NCI-H2196 (cell line): ENCODE measurements around the gene TMEM259.

ENCODE experiments used
- DNase-seq: peaks from one replicate; lab custom pipeline; 2025; ENCODE audit not compliant: unreplicated experiment; lab: John Stamatoyannopoulos, UW

Gene TMEM259

DNA sequence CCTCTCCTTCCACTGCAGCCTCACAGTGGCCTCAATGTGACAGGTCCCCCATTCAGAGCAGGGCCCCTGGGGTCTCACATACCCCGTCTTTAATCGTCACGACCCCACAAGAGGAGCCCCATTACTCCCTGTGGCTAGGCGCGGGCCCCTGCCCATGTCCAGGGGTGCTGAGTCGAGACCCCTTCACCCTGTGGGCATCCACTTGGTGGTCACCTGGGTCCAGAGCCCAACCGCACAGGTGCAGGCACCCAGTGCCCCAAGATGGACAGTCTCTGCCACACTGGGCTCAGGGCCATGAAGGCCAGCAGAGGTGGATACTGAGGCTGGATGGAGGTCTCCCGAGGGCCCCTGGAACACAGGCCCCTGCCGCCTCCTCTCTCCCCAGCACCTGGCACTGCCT lies 3.0 kb downstream of the TMEM259 start:
- no peak for DNase-seq

DNA sequence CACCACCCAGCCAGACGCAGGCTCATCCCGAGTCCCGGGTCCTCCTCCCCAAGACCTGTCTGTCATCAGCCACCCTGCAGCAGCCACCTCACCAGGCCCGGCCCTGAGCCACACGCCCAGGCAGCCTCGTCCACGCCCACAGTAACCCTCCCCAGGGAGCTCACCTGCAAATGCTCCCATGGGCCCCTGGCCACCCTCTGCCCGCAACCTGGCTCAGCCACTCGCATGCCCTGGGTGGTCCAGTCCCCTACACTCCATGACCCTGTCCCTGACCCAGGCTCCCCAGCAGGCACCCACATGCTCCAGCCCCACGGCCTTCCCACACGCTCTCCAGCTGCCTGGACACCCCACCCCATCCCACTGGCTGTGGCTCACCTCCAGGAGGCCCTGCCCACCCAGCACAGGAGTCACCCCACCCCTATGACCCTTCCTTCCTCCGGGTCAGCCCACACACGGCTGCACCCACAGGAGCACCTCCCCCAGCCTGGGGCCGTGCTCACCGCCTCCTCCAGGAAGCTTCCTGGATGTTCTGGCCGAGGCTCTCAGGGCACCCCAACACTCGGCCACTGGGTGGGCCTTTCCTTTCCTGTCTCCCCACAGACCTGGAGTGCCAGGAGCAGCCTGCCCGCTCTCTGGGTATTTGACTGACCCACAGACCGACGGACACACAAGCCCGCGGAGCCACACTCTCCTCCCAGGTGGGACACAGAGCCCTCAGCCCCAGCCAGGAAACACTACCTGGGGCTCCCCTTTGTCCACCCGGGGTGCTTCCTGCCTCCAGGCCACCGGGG lies 3.6 kb downstream of the TMEM259 start:
- no peak for DNase-seq

DNA sequence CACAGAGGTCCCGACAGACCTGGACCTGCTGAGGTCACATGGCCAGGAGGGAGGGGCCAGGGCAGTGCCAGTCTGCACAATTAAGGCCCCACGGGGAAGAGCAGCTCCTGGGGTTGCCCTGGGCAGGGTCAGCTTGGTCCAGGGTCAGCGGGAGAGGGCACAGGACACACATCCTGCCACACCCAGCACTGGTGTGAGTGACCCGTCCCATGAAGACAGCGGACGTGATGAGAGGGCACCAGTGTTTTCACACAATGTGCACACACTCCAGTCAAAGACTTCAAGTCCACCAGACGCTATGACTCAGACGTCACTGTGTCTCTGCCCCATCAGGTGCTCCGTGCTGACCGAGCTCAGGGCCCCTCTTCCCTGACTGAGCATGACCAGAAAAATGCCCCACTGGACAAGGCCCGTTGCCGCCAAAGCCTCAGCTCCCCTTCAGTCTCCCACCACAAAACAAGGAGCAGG lies 4.2 kb downstream of the TMEM259 start:
- DNase-seq = no peak

DNA sequence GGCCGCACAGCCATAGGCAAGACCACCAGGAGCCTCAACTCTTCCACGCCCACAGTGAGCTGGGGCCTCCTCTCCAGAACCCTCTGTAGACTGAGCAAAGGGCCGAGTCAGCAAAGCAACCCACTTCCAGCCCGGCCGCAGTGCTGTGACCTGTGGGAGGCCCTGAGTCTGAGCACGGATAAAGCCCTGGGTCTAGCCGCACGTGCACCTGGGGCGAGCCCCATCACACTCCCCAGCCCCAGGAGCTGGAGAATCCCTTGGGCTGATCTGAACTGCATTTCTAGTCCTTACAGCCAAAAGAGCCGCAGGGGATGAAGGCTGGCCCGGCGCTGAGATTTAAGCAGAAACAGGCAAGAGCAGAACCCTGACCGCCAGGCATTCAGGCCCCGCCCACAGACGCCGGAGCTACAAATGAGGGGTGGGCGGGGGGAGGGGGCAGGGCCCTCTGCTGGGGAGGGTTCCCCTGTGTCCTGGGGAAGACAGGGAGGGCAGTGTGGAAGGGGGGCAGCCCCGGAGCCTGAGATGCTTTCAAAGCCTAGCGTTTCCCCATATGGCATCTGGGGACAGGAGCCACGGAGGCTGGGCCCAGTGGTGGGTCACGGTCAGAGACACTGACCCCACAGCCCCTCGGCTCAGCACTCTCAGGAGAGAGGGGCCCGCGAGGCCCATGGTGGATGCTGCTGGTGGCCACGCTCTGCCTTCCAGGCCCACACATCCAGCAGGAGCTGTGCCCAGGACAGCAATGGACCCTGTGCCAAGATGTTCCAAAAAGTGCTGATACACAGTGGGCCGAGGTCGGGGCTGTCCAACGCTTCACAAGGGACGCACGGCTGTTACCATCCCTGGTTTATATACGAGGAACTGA lies 4.9 kb downstream of the TMEM259 start:
- DNase-seq = no peak

DNA sequence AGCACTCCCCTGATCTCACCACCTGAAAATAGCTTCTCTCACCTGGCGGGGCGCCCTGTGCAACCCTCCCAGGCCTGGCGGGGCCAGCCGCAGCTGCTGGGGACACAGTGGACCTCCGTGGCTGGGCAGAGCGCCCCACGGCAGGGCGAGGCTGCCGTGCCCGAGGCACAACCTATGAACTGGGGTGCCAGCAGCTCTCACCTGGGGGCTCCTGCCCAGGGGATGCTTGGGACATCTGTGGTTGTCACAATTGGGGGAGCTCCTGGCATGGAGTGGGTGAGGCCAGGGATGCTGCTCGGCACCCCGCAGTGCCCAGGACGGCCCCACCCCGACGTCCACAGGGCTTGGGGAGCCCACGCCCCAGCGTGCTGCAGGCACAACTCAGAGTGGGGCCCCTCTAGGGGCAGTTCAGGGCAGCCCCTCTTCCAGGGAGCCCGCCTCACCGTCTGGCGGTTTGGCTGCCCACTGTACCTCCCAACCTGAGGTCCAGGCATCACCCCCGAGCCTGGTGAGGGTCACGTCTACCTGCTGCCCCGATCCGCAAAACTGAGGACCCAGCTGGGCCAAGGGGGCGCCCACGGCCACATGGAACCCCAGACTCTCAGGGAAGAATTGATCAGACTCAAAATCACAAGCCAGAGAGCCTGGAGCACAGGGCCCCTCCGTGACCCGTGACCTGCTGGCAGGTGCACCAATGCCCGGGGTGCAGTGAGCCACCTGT lies 5.7 kb downstream of the TMEM259 start:
- DNase-seq = no peak

DNA sequence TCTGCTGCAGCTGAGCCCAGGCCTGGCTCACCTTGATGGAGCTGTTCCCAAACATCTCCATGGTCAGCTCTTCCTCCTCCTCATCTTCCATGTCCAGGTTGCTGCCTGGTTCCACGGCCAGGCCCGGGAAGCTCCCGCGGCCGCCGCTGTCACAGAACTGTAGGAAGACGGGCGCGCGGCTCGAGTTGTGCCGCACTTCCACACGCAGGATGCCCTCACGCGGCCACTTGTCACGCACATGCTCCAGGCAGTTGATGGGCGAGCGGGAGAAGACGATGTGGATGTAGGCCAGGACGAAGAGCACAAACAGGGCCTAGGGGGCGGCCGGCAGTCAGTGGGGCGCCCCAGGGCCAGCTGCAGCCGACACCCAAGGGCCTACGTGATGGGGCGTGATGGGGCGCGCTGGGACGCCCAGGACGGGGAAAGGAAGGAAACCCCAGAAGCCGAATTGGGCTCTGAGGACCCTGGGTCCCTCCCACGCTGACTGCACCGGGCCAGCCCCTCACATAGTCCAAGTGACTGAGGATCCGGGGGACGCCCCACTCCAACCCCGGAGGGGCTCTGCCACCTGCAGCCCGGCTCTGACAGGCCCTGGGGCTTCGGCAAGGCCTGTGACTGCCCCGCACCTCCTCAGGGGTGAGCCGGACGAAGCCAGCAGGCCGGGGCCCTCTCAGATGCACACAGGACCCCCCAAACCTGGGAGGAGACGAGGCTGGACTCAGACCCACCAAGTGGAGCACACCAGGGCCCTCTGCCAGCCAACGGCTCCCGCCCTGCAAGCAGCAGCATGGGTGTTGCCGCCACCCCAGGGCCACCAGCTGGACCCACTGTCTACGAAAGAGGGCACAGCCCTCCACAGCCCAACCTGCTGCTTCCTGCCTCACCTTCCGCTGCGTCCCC lies 6.5 kb downstream of the TMEM259 start:
- DNase-seq = no peak

DNA sequence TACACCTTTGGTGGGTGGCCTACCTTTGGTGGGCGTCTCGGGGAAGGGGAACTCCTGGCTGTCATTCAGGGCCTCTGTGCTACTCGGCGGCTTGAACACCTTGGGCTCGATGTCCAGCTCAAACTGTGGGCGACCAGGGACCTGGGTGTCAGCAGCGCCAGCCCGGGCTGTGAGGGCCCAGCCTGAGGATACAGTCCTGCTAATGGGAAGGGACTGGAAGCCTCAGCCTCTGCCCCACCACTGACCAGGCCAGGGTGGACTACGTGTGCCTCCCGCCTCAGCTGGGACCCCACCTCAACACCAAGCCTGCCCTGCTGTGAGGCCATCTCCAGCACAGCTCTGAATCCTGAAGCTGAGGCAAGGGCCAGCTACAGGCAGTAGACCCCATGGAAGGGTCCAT lies 7.7 kb downstream of the TMEM259 start:
- no peak for DNase-seq

DNA sequence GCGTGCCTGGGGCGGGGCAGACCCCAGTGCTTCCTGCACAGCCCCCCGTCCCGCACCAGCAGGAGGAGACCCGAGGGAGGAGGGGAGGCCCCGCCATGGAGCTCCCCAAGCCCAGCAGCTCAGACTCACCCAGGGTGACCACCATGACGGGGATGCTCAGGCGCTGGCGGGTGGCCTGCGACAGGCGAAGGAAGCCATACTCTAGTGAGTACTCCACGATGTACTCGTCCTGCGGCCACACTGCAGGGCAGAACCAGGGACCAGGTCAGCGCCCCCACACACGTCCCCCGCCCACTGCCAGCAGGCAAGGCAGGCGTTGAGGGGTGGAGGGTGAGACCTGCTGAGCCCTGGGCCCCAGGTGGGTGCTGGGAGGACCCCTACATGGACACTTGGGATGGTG lies 8.6 kb downstream of the TMEM259 start:
- DNase-seq = no peak

DNA sequence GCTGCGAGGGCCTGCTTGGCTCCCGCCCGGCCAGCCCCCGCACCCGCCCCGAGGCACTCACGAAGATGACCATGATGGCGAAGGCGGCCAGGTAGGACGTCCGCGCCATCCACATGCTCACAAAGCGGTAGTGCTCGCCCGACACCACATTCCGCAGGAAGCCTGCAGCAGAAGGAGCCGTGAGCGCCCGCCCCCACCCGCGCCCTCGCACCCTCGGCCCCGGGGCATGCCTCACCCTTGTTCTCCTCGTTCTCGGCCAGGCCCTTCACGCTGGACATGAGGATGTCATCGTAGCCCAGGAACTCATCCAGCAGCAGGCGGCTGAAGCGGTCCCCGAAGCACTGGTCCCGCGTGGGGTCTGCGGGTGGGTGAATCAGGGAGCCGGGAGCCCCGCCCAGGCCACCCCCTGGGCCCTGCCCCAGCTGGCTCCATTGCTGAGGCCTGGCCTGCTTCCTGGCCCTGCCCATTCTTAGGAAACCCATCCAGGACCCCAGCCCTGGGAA lies 9.0 kb downstream of the TMEM259 start:
- no peak for DNase-seq

DNA sequence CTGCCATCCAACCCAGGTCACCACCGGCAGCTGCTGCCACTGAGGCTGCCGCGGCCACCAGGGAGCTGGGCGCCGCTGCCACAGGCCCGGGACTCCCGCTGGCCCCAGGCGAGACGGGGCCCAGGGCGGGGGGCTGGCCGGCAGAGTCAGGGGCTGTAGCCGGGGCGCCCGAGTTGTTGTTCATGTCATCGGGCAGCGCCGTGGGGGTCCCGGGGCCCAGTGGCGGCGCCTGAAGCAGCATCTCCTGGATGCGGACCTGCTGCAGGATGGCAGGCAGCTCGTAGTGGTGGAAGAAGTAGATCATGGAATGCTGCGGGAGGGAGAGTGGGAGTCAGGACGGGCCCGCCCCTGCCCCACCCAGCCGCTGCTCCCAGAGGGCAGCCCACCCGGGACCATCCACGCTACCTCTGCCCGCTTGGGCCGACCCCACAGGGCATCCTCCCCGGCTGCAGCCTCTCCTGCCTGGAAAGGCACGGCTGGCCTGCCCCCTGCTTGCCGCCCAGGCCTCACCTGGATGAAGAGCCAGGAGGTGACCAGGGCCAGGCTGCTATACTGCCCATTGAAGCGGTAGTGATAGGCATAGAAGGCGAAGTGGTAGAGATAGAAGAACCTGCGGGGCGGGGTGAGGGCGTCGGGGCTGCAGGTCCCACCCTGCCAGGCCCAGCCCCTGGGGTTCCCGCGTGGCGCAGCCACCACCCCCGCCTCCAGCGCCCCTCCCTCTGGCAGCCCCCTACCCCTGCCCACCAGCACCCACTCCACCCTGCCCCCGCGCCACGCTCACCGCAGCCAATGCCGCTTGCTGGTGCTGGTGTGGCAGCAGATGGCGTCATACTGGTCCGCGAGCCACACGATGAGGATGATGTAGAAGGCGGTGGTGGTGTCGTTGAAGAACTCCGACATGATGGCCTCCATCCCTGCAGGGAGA lies 10.1 kb downstream of the TMEM259 start:
- DNase-seq = no peak

DNA sequence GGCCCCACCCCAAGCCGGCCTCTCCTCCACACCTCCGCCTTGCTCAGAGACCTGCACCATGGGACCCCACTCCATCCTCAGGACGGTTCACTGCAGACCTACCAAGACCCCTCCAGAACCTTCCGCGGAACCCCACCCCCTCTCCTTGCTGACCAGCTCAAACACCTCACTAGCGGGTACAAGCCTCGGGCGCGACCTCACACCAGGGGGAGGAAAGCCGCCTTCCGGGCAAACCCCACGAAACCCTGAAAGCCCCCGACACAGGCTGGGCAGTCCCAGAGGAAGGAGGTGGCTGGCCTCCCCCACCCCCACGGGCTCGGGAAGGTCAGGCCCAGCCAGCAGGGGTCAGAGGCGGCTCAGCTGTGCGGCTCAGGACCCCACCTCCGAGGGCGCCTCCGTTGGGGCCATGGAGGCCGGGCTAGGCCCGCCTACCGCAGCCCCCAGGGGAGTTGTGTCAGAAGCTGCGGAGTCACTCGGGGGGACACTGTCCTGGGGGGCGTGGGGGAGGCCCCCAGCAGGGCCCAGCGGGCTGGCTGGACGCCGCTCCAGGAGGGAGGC lies 10.9 kb downstream of the TMEM259 start:
- DNase-seq = no peak

DNA sequence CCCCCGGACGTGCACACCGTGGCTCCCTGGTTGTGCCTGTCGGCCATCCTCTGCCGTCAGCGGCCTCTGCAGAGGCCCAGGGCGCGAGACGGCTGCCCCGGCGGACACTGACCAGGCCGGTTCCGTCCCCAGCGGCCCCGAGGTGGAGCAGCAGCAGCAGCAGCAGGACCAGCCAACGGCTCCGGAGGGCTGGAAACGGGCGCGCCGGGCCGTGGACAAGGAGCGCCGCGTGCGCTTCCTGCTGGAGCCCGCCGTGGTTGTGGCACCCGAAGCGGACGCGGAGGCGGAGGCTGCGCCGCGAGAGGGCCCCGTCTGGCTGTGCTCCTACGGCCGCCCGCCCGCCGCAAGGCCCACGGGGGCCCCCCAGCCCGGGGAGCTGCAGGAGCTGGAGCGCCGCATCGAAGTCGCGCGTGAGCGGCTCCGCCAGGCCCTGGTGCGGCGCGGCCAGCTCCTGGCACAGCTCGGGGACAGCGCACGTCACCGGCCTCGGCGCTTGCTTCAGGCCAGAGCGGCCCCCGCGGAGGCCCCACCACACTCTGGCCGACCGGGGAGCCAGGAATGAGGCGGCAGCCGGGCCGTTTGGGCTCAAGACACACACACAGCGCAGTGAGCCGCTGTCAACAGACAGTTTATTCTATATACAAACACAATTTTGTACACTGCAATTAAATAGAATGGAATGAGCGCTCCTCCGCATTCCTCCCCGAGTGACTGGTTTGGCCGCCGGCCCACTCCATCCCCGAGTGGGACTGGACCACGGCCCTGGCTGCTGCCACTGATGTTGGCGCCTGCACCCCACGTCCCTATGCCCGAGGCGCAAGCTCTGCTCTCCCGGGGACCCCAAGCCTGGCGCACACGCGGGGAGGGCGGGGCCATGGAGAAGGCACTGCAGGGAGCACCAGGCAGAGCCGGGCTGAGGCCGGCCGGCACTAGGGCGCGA lies 11.6 kb downstream of the TMEM259 start:
- DNase-seq = no peak

DNA sequence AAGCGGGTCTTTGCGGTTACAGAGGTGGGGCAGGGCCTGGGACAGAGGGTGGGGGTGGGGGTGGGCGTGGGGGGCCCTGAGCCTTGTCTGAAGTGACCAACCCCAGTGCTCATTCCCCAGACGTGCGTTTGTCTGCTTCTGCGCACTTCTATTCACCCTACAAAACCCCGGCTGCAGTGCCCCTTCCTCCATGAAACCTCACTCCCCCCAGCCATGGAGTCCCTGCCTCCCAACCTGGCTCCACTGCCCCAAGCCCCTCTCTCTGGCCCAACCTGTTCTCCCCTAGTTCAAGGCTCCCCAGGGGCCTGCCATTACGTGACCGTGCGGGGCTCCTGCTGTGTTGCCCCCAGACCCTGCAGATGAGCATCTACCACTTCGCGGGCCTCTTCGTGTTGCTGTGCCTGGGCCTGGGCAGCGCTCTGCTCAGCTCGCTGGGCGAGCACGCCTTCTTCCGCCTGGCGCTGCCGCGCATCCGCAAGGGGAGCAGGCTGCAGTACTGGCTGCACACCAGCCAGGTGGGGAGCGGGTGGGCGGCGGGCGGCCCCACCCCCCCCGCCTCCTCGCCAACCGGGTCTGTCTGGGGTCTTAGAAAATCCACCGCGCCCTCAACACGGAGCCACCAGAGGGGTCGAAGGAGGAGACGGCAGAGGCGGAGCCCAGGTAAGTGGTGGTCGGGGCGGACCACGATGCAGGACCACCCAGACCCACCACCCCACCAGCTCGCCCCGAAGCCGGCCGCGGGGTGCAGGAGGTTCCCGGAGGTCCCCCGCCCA lies 12.5 kb downstream of the TMEM259 start:
- no peak for DNase-seq

DNA sequence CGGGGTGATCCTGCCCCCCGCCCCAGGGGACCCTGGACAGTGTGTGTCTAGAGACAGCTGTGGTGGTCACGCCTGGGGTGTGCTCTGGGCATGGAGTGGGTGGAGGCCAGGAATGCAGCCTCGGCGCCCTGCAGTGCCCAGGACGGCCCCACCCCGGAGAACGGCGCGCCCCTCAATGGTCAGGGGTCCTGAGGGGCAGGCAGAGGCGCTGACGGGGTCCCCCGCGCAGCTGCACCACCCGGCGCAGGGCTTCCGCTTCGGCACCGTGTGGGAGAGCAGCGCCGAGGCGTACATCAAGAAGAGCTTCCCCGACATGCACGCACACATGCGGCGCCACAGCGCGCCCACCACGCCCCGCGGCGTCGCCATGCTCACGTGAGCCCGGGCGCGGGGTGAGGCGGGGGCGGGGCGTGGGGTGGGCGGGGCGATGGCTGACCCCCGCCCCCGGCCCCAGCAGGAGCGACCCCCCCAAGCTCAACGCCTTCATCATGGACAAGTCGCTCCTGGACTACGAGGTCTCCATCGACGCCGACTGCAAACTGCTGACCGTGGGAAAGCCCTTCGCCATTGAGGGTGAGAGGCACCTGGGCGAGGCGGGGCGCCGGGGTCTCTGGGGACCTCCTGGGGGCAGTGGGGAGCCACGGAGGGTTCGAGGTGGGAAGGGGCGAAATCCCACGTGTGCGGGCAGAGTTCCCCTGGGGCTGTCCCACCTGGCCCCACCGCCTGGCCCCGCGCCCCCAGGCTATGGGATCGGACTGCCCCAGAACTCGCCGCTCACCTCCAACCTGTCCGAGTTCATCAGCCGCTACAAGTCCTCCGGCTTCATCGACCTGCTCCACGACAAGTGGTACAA lies 13.3 kb downstream of the TMEM259 start:
- no peak for DNase-seq

DNA sequence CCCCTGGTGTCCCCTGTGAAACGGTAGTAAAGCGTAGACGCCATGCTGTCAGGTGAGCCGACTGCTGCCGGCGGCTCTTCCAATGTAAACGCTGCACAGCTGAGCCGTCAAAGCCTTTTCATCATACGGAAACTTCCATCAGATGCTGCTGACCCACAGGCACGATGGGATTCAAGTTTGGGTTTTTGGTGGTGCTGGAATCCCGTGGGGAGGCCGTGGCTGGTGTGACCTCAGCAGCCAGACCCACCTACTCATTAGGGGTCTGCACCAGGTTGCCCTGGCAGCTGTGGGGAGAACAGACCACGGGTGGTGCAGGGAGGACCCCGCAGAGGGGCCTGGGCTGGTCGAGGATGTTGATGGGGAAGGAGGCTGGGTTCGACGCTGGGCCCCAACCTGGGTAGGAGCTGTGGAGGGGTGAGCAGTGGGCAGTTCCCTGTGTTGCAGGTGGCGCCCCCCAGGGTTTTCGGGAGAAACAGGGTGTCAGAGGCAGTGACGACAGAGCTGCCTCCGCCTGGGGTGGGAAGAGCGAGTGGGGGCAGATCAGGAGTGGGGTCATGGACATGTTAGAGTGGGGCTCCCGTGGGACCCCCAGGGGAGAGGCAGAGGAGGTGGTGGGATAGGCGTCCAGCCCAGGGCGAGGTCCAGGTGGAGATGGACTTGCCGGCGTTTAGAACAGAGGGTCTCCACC lies 14.1 kb downstream of the TMEM259 start:
- DNase-seq = no peak
